ENCODE results near the gene TENM3.

Gene TENM3

DNA sequence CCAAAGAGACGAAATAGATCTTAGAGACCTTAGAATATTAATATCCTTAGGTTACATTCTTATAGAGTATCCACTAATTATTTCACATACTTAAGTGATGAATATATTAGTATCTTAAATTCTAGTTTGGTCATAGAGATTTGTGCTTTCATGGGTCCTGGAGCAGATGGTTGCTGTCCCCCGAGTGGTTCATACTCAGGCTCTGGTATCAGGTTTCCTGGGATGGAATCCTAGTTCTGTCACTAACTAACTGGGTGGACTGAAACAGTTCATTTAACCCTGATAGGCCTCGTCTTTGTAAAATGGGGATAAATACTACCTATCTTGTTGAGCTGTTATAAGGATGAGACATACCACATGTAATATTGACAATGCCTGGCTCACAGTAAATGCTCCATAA lies 264.6 kb downstream of the TENM3 start:
- no peaks in the 10 kb centered on the region for H3K27me3 ChIP-seq (ENCODE audit: control insufficient read depth, low read length)
- H3F3A ChIP-seq (ENCODE audit: control insufficient read depth, insufficient read depth), result no peaks in the 10 kb centered on the region
- no peaks in the 10 kb centered on the region for H3K36me3 ChIP-seq (ENCODE audit: control insufficient read depth, low read length)
- H3K4me3 ChIP-seq (ENCODE audit: low read length), result no peak overlapping the region
- H3K27ac ChIP-seq (ENCODE audit: low read depth, low read length), result no peak overlapping the region
- H3K9me3 ChIP-seq (ENCODE audit: control insufficient read depth, insufficient read depth, low read length), result no peaks in the 10 kb centered on the region; the same call in 1 of the 2 replicates
- no peak for TF ChIP-seq EZH2phosphoT487 (IDR thresholded peaks at IDR 0.05; ENCODE audit: borderline replicate concordance, low read length)
- TF ChIP-seq, protein P1, sequence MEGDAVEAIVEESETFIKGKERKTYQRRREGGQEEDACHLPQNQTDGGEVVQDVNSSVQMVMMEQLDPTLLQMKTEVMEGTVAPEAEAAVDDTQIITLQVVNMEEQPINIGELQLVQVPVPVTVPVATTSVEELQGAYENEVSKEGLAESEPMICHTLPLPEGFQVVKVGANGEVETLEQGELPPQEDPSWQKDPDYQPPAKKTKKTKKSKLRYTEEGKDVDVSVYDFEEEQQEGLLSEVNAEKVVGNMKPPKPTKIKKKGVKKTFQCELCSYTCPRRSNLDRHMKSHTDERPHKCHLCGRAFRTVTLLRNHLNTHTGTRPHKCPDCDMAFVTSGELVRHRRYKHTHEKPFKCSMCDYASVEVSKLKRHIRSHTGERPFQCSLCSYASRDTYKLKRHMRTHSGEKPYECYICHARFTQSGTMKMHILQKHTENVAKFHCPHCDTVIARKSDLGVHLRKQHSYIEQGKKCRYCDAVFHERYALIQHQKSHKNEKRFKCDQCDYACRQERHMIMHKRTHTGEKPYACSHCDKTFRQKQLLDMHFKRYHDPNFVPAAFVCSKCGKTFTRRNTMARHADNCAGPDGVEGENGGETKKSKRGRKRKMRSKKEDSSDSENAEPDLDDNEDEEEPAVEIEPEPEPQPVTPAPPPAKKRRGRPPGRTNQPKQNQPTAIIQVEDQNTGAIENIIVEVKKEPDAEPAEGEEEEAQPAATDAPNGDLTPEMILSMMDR (IDR thresholded peaks at IDR 0.05; ENCODE audit: low read depth, low read length, poor library complexity, severe bottlenecking), result no peak
- no peaks in the 10 kb centered on the region for H4K20me1 ChIP-seq (ENCODE audit: control insufficient read depth, insufficient read depth, low read depth, low read length)
- no peaks in the 10 kb centered on the region for H3K4me1 ChIP-seq (ENCODE audit: control insufficient read depth, low read length)
- H3K4me2 ChIP-seq (ENCODE audit: low read length), result no peak overlapping the region
- no peaks in the 10 kb centered on the region for H3K9me2 ChIP-seq (replicated peaks; ENCODE audit: control insufficient read depth, low read length)
- H3K79me2 ChIP-seq (ENCODE audit: control insufficient read depth, low read length), result no peaks in the 10 kb centered on the region

DNA sequence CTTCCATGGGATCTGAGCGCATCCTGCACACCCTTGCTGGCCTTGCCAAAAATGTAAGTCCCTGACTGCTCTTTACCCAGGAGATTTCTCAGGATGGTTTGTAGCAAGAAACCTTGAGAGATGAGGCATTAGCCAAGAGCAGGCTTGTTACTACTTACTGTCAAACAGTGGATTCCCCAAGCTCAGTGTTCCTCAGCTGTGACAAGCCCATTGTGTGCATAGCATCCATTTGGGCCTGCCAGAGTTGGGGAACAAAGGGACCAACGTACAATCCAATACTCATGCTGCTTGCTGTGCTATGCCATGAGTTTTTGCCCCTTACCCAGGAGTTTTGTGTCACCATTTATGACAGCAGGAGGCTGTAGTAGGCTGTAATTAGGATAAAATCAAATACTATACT lies 267.6 kb downstream of the TENM3 start:
- Histone ChIP-seq H3K79me2 (ENCODE audit: control insufficient read depth, low read length) (no peaks in the 10 kb centered on the region), H3K36me3 (ENCODE audit: control insufficient read depth, low read length) (no peaks in the 10 kb centered on the region), H3K9me2 (replicated peaks; ENCODE audit: control insufficient read depth, low read length) (no peaks in the 10 kb centered on the region), H3K4me2 (ENCODE audit: low read length) (no peak overlapping the region), H3K4me1 (ENCODE audit: control insufficient read depth, low read length) (no peaks in the 10 kb centered on the region), H3K27me3 (ENCODE audit: control insufficient read depth, low read length) (no peaks in the 10 kb centered on the region), H3F3A (ENCODE audit: control insufficient read depth, insufficient read depth) (no peaks in the 10 kb centered on the region), H3K27ac (ENCODE audit: low read depth, low read length) (no peak overlapping the region), H4K20me1 (ENCODE audit: control insufficient read depth, insufficient read depth, low read depth, low read length) (no peaks in the 10 kb centered on the region), H3K9me3 (ENCODE audit: control insufficient read depth, insufficient read depth, low read length) (no peaks in the 10 kb centered on the region; the same call in 1 of the 2 replicates), H3K4me3 (ENCODE audit: low read length) (no peak overlapping the region)
- TF ChIP-seq EZH2phosphoT487 (IDR thresholded peaks at IDR 0.05; ENCODE audit: borderline replicate concordance, low read length), result no peak
- TF ChIP-seq, protein P1 (IDR thresholded peaks at IDR 0.05; ENCODE audit: low read depth, low read length, poor library complexity, severe bottlenecking), result no peak

DNA sequence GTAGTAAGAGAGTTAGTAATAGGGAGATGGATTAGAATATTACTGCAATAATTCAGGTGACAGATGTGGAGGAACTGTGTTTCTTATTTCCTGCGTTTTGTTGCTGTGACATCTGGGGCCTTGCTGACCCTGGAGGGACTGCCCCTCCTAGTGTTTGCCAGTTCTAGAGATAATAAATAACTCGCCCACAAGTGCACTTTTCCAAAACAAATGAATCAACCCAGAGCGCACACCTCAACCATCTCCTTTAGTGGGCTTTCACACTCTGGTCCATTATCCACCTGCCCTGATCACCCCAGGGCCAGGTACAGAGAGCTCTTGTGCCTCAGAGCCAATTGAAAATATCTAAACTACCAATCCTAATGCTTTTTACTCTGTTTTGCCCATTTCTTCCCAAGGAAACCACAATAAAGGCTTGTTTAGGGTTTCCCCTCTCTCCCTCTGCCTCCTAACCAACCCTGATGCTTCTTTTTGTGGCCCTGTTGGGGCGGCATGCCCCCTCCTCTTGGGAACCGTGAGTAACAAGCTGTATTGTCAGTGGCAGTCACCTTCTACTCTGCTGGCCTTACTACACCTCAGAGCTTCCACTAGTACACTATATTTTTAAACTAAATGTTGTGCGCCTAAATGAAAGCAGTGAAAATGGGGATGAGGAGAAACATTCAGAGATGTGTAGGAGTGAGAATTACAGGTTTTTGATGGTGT lies 270.5 kb downstream of the TENM3 start:
- H3F3A ChIP-seq (ENCODE audit: control insufficient read depth, insufficient read depth), result no peaks in the 10 kb centered on the region
- no peaks in the 10 kb centered on the region for H3K4me1 ChIP-seq (ENCODE audit: control insufficient read depth, low read length)
- H4K20me1 ChIP-seq (ENCODE audit: control insufficient read depth, insufficient read depth, low read depth, low read length), result no peaks in the 10 kb centered on the region
- H3K27ac ChIP-seq (ENCODE audit: low read depth, low read length), result no peak overlapping the region
- no peak overlapping the region for H3K4me3 ChIP-seq (ENCODE audit: low read length)
- H3K9me3 ChIP-seq (ENCODE audit: control insufficient read depth, insufficient read depth, low read length), result no peaks in the 10 kb centered on the region
- no peaks in the 10 kb centered on the region for H3K9me2 ChIP-seq (replicated peaks; ENCODE audit: control insufficient read depth, low read length)
- H3K4me2 ChIP-seq (ENCODE audit: low read length), result no peak overlapping the region
- no peaks in the 10 kb centered on the region for H3K36me3 ChIP-seq (ENCODE audit: control insufficient read depth, low read length)
- no peak for TF ChIP-seq EZH2phosphoT487 (IDR thresholded peaks at IDR 0.05; ENCODE audit: borderline replicate concordance, low read length)
- TF ChIP-seq, protein P1 (IDR thresholded peaks at IDR 0.05; ENCODE audit: low read depth, low read length, poor library complexity, severe bottlenecking), result no peak
- no peaks in the 10 kb centered on the region for H3K79me2 ChIP-seq (ENCODE audit: control insufficient read depth, low read length)
- H3K27me3 ChIP-seq (ENCODE audit: control insufficient read depth, low read length), result no peaks in the 10 kb centered on the region
